HG03196 (cell line): ENCODE data around the gene YIPF6.
"Not testable (repeated sequence)": the region's sequence is repeated elsewhere in the genome, so short reads cannot be mapped to it uniquely, and the experiment has no call there.

Experiments
- ATAC-seq: cut with Tn5 transposase; IDR thresholded peaks from one replicate; pipeline ENCODE4 v1.9.1; 2021; ENCODE audit not compliant: unreplicated experiment

Gene YIPF6

GRCh38 chrX:68498508-68499379 lies at the start of gene YIPF6:
Gene YIPF6, plus strand, starts transcription at chrX:68499051. Its CDS starts 16 bp downstream, at chrX:68499067.
- peak; percentile 100 for ATAC-seq

GRCh38 chrX:68451720-68452119 lies 47.1 kb upstream of the YIPF6 start:
- ATAC-seq = no peak

- ATAC-seq = no peak
These were observed 44.2 kb upstream of the YIPF6 start for GRCh38 chrX:68454476-68455150.

- no peak for ATAC-seq
These were observed 43.7 kb upstream of the YIPF6 start for GRCh38 chrX:68455151-68455510.

GRCh38 chrX:68461093-68461492 lies 37.8 kb upstream of the YIPF6 start:
- no peak for ATAC-seq

- ATAC-seq = no peak
These were observed 37.3 kb upstream of the YIPF6 start for GRCh38 chrX:68461576-68461975.

GRCh38 chrX:68462197-68462596 lies 36.7 kb upstream of the YIPF6 start:
- no peak for ATAC-seq

GRCh38 chrX:68462653-68463052 lies 36.2 kb upstream of the YIPF6 start:
- ATAC-seq = no peak

GRCh38 chrX:68463880-68464279 lies 35.0 kb upstream of the YIPF6 start:
- no peak for ATAC-seq

- ATAC-seq = no peak
These were observed 34.1 kb upstream of the YIPF6 start for GRCh38 chrX:68464796-68465195.

GRCh38 chrX:68480969-68481368 lies 17.9 kb upstream of the YIPF6 start:
- ATAC-seq = no peak

GRCh38 chrX:68486198-68486597 lies 12.7 kb upstream of the YIPF6 start:
- not testable (repeated sequence) for ATAC-seq

GRCh38 chrX:68487254-68487653 lies 11.6 kb upstream of the YIPF6 start:
- ATAC-seq = no peak

GRCh38 chrX:68487924-68488323 lies 10.9 kb upstream of the YIPF6 start:
- ATAC-seq = no peak

GRCh38 chrX:68488657-68489056 lies 10.2 kb upstream of the YIPF6 start:
- no peak for ATAC-seq

- ATAC-seq = no peak
These were observed 8.2 kb upstream of the YIPF6 start for GRCh38 chrX:68490644-68491043.

- ATAC-seq = no peak
These were observed 6.3 kb upstream of the YIPF6 start for GRCh38 chrX:68492583-68492982.

GRCh38 chrX:68493776-68494175 lies 5.1 kb upstream of the YIPF6 start:
- not testable (repeated sequence) for ATAC-seq

GRCh38 chrX:68498044-68498507 lies 775 bp upstream of the YIPF6 start:
- no peak for ATAC-seq

- no peak for ATAC-seq
These were observed 973 bp downstream of the YIPF6 start for GRCh38 chrX:68499543-68500504.
